DMS114 treated with DMSO at 0.1 percent for 48 hours (cell line): ENCODE data around the gene PDE11A.

Source experiments
- DNase-seq: peaks from one replicate; lab custom pipeline; 2025; ENCODE audit not compliant: unreplicated experiment; lab: John Stamatoyannopoulos, UW

PDE11A gene

DNA sequence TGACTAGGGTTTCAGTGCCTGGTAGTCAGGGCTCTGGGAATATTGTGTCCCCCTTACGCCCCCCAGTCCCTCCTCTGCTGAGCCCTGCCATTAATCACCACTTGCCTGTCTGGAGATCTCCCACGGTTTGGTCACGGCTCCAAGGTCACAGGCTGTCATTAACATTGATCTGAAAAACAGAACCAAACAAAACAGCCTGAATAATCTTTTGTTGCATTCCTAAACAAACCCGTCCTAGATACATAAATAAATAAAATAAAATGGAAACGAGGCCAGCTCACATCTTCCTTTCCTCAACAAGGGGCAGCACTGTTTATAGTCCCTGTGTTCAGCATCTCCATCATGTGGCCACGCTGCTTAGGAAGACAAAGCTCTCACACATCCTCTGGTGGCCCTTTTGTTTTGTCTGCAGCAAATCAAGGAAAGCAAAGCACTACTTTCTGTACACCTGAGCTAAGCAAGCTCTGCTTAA is 397.2 kb downstream of the PDE11A start:
- no peak for DNase-seq

DNA sequence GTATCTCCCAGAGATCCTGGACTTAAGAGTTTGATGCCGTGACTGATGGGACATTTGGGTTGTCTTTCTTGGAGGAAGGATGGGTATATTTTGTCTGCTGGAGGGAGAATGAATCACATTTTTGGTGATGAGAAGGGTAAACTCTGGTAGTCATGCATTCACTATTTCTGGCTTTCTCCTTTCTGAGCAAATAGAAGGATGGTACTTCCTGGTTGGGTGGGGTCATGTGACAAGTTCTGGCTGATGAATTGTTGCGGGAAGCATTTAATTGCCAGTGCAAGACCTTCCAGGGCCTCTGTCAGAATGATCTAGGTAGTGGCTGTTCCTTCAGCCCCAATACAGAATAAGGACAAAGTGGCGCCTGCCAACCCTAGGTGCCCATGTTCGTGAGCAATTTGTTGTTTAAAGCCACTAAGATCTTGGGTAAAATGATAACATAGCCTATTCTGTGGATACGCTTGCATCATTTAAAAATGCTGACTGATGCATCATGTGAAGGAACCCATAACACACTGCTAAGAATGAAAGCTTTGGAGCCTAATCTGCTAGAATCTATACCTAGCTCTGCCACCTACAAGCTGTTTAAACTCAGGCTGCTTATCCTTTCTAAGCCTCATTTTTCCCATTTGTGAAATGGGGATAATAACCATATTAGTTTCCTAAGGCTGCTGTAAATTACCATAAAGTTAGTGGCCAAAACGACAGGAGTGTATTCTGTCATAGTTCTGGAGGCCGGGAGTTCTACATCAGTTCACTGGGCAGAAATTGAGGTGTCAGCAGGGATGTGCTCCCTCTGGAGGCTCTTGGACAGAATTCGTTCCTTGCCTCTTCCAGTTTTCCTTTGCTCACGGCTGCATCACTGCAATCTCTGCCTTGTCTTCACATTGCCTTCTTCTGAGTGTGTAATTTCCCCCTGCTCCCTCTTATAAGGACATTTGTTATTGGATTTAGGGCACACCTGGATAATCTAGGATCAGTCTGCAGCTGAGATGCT is 398.7 kb downstream of the PDE11A start:
- DNase-seq = no peak

DNA sequence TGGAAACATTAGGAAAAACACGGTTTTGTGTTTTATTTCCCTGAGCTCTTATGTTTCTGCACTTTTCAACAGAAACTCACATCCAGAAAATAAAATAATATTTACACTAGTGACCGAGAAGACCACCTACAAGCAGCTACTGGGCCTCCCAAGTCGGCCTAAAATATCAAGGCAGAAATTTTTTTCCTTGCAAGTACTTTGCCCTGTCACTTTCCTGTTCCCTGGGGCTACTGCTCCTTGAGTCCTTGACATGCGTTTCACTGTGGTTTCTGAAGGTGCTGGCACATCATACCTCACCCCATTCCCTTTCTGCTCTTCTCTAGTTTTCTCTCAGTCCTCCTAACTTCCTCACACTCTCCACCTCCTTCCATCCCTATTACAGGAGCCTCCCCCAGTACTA is 400.9 kb downstream of the PDE11A start:
- DNase-seq = no peak

DNA sequence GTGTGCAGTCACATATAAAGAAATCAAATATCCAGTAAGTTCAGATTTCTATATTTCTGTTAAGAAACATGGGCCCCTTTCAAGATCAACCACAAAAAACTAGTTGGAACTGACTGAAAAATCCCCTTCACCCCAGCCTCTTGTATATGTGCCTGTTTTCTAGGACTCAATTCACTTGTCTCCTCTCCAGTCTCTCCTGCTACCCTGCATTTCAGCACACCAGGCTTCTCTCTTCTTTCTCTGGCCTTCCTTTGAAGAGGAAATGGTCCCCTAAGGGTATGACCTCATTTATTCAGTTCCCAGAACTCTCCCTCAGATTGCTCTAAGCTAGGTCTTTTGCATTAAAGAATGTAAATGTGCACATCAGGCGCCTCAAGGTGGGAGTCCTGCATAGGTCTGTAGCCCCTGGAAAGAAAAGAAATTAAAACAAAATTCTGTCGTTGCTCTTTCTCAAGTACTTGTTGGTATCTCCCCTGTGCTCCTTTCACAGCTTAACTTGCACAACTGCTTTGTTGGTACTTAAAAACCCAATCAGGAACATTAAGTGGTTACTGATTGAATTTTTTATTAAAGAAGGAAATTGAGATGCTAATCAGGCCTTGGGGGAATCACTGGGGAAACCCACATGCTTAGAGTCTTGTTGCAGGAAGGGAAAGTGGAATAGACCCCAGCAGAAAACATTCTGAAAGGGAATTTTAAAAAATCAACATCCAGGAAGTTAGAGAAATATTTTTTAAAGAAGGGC is 401.6 kb downstream of the PDE11A start:
- no peak for DNase-seq

DNA sequence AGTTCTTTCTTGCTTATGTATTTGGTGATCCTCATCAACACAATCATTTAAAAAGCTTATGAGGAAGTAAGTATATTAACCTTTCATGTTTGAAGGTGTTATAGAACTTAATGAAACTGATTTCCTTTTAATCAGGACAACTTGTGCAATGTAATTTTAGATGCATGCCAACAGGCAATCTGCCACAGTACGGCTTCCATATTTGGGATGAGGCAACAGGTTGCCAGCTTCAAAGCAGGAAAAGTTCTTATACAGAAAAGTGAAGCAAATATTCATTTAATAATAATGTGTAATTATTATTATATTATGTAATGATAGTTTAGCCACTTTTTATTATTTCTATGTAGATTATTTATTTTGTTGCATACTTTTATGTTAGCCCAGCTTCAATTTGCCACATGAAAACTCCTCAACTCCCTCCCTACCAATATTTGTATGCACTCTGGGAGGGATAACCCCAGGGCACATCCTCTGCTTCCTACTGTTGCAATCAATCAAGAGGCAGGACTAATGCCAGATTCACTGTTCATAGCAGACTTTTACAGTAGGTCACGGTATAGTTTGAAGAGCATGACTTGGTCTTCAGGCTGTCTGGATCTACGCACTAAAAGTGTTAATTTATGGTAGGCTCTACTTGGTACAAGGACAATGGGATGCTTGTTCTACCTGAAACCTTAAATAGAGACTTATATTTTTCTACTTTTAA is 402.8 kb downstream of the PDE11A start:
- no peak for DNase-seq

DNA sequence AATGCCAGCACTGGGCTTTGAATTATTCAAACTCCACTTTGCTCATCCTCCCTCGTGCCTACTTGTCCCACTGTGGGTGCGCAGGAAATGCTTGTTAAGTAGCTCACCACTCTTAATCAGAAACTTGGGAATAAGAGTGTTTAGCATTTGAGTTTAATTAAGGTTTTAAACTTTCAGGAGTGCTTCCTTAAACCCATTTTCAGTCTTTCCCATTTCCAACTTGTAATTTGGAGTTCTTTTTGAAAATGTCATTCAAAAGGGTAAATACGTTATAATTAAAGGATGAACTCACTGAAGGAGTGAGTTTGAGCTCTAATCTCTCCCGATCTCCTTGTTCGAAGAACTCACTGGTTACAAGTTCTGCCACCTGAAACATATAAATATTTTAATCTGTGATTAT is 403.4 kb downstream of the PDE11A start:
- no peak for DNase-seq

DNA sequence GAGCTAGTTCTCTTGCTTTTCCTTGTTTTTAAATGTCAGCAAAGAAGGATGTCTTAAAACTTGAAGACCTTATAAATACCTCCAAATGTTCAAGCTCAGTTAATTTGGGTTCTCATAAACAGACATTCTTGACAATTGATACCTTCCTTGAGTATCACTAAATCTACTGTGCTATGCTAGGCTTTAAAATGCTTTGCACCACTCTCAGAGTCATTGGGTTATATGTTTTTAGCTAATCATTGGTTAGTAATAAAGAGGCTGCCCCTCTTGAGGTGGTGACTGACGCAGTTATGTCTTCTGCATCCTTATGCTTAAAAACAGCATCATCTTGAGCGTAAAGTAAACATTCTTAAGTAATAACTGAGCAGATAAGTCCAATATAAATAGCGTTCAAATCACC is 404.0 kb downstream of the PDE11A start:
- DNase-seq = no peak

DNA sequence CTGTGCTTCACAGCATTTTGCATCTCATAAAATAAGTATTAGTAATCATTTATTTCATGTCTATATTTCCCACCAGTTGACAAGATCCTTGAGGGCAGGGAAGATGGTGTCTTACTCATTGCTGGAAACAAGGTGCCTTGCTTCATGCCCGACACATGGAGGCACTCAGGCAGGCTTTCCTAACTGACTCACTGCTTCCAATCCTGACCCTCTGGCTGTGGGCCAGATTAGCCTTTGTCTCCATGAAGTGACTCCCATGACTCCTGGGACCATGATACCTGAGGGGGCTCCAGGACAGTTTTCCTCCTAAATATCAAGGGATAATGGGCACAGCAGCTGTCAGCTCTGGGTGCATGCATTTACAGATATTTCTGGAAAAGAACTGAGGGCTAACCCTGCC is 405.0 kb downstream of the PDE11A start:
- no peak for DNase-seq

DNA sequence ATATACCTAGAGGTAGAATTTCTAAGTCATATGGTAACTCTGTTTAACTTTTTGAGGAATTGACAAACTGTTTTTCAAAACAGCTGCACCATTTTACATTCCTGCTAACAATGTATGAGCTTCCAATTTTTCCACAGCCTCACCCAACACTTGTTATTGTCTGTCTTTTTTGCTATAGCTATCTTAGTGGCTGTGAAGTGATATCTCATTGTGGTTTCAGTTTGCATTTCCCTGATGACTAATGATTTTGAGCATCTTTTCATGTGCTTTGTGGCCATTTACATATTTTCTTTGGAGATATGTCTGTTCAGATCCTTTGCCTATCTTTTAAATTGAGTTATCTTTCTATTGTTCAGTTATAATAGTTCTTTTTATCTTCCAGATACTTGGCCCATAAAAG is 406.2 kb downstream of the PDE11A start:
- DNase-seq = no peak

DNA sequence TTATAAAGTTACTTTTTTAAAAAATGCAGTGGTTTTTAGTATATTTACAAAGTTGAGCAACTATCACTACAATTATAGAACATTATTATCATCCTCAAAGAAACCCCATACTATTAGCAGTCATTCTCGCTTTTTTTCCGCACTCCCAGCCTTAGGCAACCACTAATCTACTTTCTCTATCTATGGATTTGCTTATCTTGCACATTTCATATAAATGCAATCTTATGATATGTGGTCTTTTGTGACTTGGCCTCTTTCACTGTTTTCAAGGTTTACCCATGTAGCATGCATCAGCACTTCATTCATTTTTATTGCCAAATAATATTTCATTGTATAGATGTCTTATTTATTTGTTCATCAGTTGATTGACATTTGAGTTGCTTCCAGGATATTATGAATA is 406.6 kb downstream of the PDE11A start:
- DNase-seq = no peak

DNA sequence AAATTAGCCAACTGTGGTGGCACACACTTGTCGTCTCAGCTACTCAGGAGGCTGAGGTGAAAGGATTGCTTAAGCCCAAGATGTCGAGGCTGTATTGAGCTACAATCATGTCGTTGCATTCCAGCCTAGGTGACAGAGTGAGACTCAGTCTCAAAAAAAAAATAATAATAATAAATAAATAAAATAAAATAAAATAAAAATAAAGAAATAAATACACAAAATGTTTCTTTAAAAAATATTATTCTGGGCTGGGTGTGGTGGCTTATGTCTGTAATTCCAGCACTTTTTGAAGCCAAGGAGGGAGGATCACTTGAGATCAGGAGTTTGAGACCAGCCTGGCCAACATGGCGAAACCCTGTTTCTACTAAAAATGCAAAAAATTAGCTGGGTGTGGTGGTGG is 407.2 kb downstream of the PDE11A start:
- no peak for DNase-seq

DNA sequence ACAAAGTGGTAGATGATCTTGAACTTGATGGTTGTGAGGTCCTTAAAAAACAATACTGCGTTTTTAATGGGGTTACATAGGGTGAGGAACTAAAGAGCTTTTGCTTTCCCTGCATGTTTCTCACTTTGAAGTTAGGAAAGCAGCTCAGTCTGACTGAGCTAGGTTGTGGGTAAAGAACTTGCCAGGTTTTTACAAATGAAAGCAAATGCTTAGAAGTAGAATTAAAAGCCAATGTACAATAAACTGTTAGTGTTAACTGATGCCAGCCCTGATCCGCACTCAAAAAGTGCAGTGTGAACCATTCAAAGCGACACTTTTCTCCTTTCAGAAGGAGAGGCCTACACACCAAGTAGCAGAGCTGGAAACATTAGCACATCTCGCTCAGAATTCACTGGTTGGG is 409.7 kb downstream of the PDE11A start:
- DNase-seq = no peak

DNA sequence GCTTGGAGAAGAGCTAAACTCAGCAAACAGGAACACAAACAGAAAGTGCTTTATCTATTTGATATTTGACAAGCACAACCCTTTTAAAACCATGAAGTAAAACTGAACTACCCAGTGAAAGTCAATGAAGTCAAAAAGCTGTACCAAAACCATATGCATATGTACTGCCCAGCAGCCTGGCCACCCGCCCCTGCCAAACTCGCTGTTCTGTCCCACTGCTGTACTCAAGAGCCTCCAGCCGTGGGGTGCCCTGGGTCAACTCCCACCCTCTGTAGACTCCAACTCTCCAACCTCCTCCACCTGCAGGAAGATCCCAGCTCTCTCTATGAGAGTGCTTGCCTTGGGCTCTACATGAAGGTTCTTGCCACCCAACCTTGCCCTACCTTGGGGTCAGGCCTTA is 411.8 kb downstream of the PDE11A start:
- DNase-seq = no peak

DNA sequence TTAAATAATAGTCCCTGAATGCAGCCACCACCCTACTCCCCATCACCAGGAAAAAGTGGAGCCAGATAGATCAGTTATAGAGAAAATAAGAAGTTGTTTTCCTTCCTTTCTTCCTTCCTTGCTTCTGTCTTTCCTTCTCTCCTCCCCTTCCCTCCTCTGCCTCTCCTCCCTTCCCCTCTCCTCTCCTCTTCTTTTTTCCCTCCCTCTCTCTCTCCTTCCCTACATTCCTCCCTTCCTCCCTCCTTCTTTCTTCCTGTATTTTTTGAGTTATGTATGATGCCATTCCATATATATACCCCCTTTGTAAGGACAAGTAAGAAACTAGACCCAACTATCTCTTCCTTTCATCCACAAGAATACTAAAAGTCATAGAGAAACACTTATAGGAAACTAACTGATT is 414.3 kb downstream of the PDE11A start:
- no peak for DNase-seq

DNA sequence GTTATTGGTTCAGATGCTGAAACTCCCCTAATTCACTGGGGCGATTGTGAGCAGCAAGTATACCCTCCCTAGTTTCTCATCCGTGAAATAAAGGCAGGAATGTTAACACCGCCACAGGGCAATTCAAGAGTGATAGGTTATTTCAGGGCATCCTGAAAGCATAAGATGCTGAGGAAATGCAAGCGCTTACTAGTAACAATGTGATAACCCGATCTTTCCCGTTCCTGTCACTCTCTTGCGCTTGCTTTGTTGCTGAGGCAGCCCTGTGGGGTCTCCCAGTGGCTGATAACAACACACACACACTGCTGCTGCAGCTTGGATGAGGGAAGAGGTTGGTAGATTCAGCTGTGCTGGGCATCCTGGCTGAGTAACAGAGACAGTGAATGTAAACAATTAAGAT is 420.7 kb downstream of the PDE11A start:
- no peak for DNase-seq

DNA sequence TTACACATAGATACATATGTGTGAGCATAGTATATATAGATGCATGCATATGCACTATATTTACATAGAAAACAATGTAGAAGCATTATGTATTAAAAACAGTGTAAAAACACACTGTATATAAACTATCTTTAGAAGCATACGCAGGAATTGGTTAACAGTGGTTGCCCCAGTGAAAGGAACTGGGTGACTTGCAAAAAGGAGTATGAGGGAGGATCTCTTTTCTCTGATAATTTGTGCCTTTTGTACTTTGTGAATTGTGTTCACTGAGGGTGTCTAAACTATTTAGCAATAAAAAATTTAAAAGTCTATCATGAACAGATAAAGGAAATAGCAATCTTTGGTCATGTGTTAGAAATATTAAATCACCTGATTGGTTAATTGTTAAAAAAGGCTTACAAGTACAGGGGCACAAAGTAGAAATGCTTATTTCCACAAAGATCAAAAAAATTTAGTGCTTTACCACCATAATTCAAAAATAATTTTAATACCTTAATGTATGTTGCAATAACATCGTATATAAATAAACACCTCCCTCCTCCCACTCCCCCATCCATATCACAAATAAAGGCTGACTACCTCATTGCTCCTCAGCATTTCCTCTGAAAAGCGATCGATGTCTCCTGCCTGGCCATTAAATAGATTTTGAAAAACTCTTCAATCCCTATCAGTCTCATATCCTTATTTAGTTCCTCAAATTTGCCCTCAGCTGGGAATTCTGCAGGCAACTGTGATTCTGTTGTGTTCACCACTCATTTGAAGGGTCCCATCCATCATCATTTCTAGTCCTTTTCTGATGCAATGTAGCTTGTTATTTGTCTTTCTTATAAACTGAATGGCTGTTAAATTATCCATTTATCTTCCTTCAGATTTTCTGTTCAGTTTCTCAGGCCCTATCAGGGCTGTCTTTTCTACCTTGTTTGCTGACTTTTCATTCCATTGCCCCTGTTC is 422.7 kb downstream of the PDE11A start:
- DNase-seq = no peak

DNA sequence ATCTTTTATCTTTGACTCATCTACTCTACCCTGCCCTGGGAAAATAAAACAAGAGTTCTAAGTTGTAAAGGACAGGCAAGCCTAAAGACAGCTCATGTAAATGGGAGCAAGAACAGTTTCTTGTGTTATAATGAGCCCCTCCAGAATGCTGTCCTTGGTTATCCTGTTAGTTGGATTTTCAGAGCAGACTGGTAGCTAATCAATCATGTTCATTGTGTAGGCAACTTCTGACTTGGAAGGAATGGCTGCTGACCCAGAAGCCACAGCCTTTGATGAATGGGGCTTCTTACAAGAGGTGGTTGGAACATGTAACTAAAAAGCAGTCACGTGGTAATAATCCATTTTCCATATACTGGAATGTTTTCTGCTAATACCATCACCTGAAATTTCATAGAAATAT is 425.8 kb downstream of the PDE11A start:
- DNase-seq = no peak

DNA sequence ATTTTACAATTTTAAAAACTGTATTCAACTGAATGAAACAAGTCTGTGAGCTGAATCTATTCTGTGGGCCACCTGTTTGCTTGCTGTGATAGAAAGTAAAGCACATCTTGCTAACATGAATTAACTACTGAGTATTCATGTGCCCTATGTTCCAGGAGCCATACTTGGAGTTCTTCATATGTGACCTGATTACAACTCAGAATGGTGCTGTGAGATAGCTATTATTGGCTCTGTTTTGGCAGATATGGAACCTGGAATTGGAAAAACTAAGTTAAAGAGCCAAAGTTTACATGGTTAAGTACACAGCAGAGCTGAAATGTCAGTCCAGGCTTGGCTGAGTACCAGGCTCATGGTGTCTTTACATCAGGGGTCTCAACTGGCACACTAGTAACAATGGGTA is 426.3 kb downstream of the PDE11A start:
- DNase-seq = no peak

DNA sequence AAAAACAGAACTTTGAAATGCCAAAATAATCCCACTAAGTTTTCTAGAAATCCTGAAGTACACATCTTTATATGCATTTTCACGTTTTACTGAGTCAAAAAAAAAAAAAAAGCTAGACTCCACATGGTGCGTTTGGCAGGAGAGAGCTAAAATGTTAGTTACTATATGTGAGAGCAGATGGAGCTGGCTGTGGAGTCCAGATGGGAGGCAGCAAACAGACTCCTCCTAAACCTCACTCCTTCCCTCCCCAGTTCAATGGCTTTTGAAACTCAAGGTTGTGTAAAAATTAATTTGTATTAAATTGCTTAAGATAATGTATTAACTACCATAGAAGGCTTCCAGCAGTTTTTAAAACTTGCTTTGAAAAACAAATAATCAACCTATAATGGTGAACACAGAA is 431.2 kb downstream of the PDE11A start:
- DNase-seq = no peak

DNA sequence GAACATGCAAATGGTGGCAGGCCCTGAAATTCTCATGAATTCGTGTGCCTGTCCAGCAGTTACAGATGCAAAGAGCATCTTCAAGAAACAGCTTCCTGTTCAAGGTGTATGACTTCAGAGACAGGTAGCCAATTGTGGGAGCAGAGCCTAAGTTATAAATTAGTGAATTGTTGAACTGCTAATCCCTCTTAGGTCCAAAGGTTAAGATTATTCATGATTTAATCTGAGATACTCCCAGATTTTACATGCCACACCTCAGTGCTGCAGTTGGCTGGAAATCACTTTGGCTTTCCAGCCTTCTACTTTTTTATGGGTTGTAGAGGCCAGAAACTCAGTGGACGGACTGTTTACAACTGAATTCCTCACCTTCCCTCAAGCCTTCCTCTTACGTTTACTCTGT is 432.2 kb downstream of the PDE11A start:
- no peak for DNase-seq
